WTC11 (cell line): Measurements from ENCODE around the gene AFAP1L2. TPM values are rescaled to one million over a fixed set of nuclear protein-coding genes. Genes with fewer than 3 reads are reported as not detected.
"Not testable (repeated sequence)": the region's sequence is repeated elsewhere in the genome, so short reads cannot be mapped to it uniquely, and the experiment has no call there.

Experiments used
- ATAC-seq: fragments of 200-7000 bp; cut with Tn5 transposase; 2 replicates; pipeline ENCODE4 v1.10.0; 2021; ENCODE audit warnings: mild to moderate bottlenecking, moderate library complexity
- CTCF ChIA-PET: fragments of 300-600 bp; sonication (Branson Sonifier 250); formaldehyde crosslinking; loops from one replicate; lab custom pipeline; 2021; ENCODE audit warnings: antibody characterized with exemption; lab: Charles Lee
- POLR2A ChIA-PET: fragments of 350-600 bp; sonication (Branson Sonifier 250); formaldehyde crosslinking; loops from one replicate; lab custom pipeline; 2021; ENCODE audit warnings: antibody characterized with exemption; lab: Charles Lee
- DNase-seq: peaks from one replicate; pipeline ENCODE4 v3.0.0; 2021; ENCODE audit warnings: low spot score
- H3K27ac Mint-ChIP-seq: 2 replicates; pipeline ENCODE4 v1.8.0; 2021; ENCODE audit warnings: mixed read lengths
- H3K27me3 Mint-ChIP-seq: 2 replicates; pipeline ENCODE4 v1.8.0; 2021; ENCODE audit warnings: low read depth, mild to moderate bottlenecking, moderate library complexity, mixed read lengths
- H3K36me3 Mint-ChIP-seq: 2 replicates; pipeline ENCODE4 v1.8.0; 2021; ENCODE audit warnings: mixed read lengths
- H3K4me1 Mint-ChIP-seq: 2 replicates; pipeline ENCODE4 v1.8.0; 2022; ENCODE audit warnings: mixed read lengths
- H3K4me3 Mint-ChIP-seq: 2 replicates; pipeline ENCODE4 v1.8.0; 2021; ENCODE audit warnings: mild to moderate bottlenecking, moderate library complexity, mixed read lengths
- H3K9me3 Mint-ChIP-seq: 2 replicates; pipeline ENCODE4 v1.8.0; 2021; ENCODE audit warnings: mixed read lengths
- E2F4 ChIP-seq: sonication (generic); formaldehyde crosslinking; IDR thresholded peaks from 2 replicates; pipeline ENCODE4 v1.8.1; 2022; ENCODE audit warnings: low read depth, mild to moderate bottlenecking, moderate library complexity, missing genetic modification reagents, borderline replicate concordance
- FOXJ3 ChIP-seq: sonication (generic); formaldehyde crosslinking; IDR thresholded peaks from 2 replicates; pipeline ENCODE4 v1.9.0; 2021; ENCODE audit warnings: missing genetic modification reagents, mild to moderate bottlenecking, borderline replicate concordance
- GRHL2 ChIP-seq: fragments of 250-450 bp; sonication (Bioruptor Pico); IDR thresholded peaks from 2 replicates; pipeline ENCODE4 v1.8.0; 2022; ENCODE audit warnings: mild to moderate bottlenecking, moderate library complexity; ENCODE audit not compliant: insufficient replicate concordance, severe bottlenecking
- GTF2I ChIP-seq: fragments of 250-450 bp; sonication (Bioruptor Pico); conservative IDR thresholded peaks from 2 replicates; pipeline ENCODE4 v1.4.0; 2021; ENCODE audit warnings: mild to moderate bottlenecking
- KAT7 ChIP-seq: sonication (generic); formaldehyde crosslinking; IDR thresholded peaks from 2 replicates; pipeline ENCODE4 v1.8.1; 2023; ENCODE audit warnings: missing genetic modification reagents, mild to moderate bottlenecking, borderline replicate concordance
- NR2C2 ChIP-seq: sonication (generic); formaldehyde crosslinking; IDR thresholded peaks from 2 replicates; pipeline ENCODE4 v1.8.0; 2022; ENCODE audit warnings: mild to moderate bottlenecking, missing genetic modification reagents
- RELA ChIP-seq: sonication (generic); formaldehyde crosslinking; IDR thresholded peaks from 2 replicates; pipeline ENCODE4 v1.8.1; 2022; ENCODE audit warnings: missing genetic modification reagents, mild to moderate bottlenecking, borderline replicate concordance
- SMAD4 ChIP-seq: sonication (generic); formaldehyde crosslinking; IDR thresholded peaks from 2 replicates; pipeline ENCODE4 v1.8.0; 2022; ENCODE audit warnings: mild to moderate bottlenecking, missing genetic modification reagents
- TEAD4 ChIP-seq: sonication (generic); formaldehyde crosslinking; IDR thresholded peaks from 2 replicates; pipeline ENCODE4 v1.8.0; 2022; ENCODE audit warnings: mild to moderate bottlenecking, missing genetic modification reagents
- ZMAT4 ChIP-seq: fragments of 250-450 bp; sonication (Bioruptor Pico); IDR thresholded peaks from 2 replicates; pipeline ENCODE4 v1.9.0; 2021; ENCODE audit warnings: mild to moderate bottlenecking
- total RNA-seq: library from RNA; stranded (reverse); gene quantifications from 3 replicates; pipeline ENCODE4 v1.2.3, GENCODE V29; 2021
- TF ChIP-seq, protein P1 (sequence below): sonication (generic); formaldehyde crosslinking; IDR thresholded peaks from 2 replicates; pipeline ENCODE4 v1.8.1; 2023; ENCODE audit warnings: mild to moderate bottlenecking, missing genetic modification reagents
- TF ChIP-seq, protein P2 (sequence below): fragments of 250-450 bp; sonication (Bioruptor Pico); IDR thresholded peaks from 2 replicates; pipeline ENCODE4 v1.9.0; 2021; ENCODE audit warnings: mild to moderate bottlenecking
- TF ChIP-seq, protein P3 (sequence below): sonication (generic); formaldehyde crosslinking; IDR thresholded peaks from 2 replicates; pipeline ENCODE4 v1.8.1; 2023; ENCODE audit warnings: mild to moderate bottlenecking, missing genetic modification reagents
- TF ChIP-seq, protein P4 (sequence below): sonication (generic); formaldehyde crosslinking; IDR thresholded peaks from 2 replicates; pipeline ENCODE4 v1.8.0; 2023; ENCODE audit warnings: missing genetic modification reagents, mild to moderate bottlenecking, borderline replicate concordance

The AFAP1L2 gene
- total RNA-seq, 1 experiment from 2014 or later = 5.0 TPM

DNA sequence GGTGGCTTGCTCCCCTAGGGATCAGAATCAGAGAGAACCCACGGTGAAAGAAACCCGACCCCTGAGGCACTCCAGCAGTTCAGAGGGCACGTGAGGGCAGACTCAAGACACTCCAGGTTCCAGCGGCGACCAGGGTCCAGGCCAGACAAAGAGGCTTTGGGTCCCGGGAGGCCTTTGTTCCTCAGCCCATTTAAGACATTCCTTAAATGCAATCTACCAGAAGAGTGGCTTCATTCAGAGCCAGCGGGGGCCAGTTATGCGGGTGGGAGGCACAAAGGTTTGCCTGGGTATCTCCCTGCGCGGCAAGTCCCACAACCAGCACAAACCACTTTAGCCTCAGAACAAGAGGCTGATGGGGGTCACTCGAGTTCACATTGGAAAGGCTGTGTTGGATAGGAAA is 53.6 kb downstream of the AFAP1L2 start (continued):
- TF ChIP-seq, protein P1, sequence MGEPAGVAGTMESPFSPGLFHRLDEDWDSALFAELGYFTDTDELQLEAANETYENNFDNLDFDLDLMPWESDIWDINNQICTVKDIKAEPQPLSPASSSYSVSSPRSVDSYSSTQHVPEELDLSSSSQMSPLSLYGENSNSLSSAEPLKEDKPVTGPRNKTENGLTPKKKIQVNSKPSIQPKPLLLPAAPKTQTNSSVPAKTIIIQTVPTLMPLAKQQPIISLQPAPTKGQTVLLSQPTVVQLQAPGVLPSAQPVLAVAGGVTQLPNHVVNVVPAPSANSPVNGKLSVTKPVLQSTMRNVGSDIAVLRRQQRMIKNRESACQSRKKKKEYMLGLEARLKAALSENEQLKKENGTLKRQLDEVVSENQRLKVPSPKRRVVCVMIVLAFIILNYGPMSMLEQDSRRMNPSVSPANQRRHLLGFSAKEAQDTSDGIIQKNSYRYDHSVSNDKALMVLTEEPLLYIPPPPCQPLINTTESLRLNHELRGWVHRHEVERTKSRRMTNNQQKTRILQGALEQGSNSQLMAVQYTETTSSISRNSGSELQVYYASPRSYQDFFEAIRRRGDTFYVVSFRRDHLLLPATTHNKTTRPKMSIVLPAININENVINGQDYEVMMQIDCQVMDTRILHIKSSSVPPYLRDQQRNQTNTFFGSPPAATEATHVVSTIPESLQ (CRISPR knock-in tag) = no peak
- TF ChIP-seq E2F4 (no peak), KAT7 (no peak), SMAD4 (no peak)

DNA sequence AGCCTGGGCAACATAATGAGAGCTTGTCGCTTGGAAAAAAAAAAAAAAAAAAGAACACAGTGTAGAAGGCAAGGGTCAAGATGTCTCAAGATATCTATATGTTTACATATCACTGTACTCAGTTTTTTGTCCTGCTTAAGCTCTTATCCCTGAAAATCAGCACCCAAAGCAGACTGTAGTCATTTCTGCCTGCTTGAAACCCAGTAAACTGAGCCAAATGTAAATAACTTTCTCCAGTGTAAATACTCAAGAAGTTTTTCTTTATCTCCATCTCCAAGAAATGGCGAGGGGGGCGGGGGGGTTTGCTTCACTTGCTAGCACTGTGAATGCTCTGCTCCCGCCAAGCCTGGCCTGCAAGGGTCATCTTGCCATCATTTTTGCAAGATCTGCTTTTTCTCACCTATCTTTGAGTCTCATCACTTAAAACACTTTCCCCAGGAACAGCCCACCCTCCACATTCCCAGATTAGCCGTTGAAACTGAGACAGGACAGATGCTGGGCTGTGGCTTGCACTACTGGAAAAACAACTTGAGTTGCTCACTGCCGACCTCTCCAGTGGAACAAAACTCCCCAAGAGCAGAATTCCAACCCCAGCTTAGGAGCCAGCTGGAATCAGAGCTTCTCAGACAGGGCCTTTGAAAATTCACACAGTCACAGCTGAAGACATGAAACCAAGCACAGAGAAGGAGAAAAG is 54.6 kb downstream of the AFAP1L2 start:
- Mint-ChIP-seq H3K9me3 (no peaks in the 10 kb centered on the region), H3K27ac (no peak overlapping the region), H3K27me3 (no peaks in the 10 kb centered on the region), H3K4me1 (peaks cover 26% of the 10 kb centered on the region), H3K4me3 (no peak overlapping the region), H3K36me3 (no peaks in the 10 kb centered on the region)
- DNase-seq (no peak), ATAC-seq (no peak)
- POLR2A ChIA-PET = interaction anchor here (0.6 to 0.8 kb wide), 3 partner anchors 52 to 892 kb away, joined by 3 to 4 read pairs (median 3); partner anchors contain the start of gene TDRD1
- CTCF ChIA-PET = interaction anchor here (1.1 to 2.0 kb wide), 2 partner anchors 38 to 45 kb away, joined by 4 to 7 read pairs; no protein-coding TSS in a partner anchor
- no peak for TF ChIP-seq GTF2I (CRISPR knock-in tag)

GRCh38 chr10:114349071-114349470 is 55.2 kb downstream of the AFAP1L2 start:
- not testable (repeated sequence) for H3K27me3 Mint-ChIP-seq, DNase-seq, ATAC-seq, H3K27ac Mint-ChIP-seq, H3K4me3 Mint-ChIP-seq, H3K36me3 Mint-ChIP-seq, H3K9me3 Mint-ChIP-seq
- CTCF ChIA-PET = interaction anchor here (1.1 to 2.0 kb wide), 2 partner anchors 38 to 45 kb away, joined by 4 to 7 read pairs; no protein-coding TSS in a partner anchor
- peaks cover 31% of the 10 kb centered on the region for H3K4me1 Mint-ChIP-seq
- POLR2A ChIA-PET = interaction anchor here (0.6 to 0.8 kb wide), 3 partner anchors 51 to 892 kb away, joined by 3 to 4 read pairs (median 3); partner anchors contain the start of gene TDRD1

DNA sequence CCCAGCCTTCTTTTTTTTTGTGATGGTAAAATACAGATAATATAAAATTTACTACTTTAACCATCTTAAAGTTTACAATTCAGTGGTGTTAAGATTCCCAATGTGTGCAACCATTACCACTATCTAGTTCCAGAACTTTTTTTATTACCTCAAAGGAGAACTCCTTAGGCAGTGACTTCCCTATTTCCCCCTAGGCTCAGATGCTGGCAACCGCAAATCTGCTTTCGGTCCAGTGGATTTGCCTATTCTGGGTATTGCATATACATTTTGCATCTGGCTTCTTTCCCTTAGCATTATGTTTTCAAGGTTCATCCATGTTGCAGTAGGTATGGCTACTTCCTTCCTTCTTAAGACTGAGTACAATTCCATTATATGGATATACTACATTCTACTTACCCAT is 56.5 kb downstream of the AFAP1L2 start:
- ChIA-PET POLR2A (no interaction called here), CTCF (interaction anchor here (2.2 kb wide), 1 partner anchor 111 kb away, joined by 6 read pairs; no protein-coding TSS in a partner anchor)
- no peak overlapping the region for H3K4me3 Mint-ChIP-seq
- H3K4me1 Mint-ChIP-seq = peaks cover 35% of the 10 kb centered on the region
- DNase-seq = no peak
- H3K36me3 Mint-ChIP-seq = no peaks in the 10 kb centered on the region
- H3K9me3 Mint-ChIP-seq = no peaks in the 10 kb centered on the region
- no peak overlapping the region for H3K27ac Mint-ChIP-seq
- H3K27me3 Mint-ChIP-seq = no peaks in the 10 kb centered on the region
- ATAC-seq = no peak
- no peak for TF ChIP-seq RELA (CRISPR knock-in tag)
- no peak for TF ChIP-seq NR2C2 (CRISPR knock-in tag)
- TF ChIP-seq FOXJ3 (CRISPR knock-in tag) = no peak
- TF ChIP-seq, protein P2, sequence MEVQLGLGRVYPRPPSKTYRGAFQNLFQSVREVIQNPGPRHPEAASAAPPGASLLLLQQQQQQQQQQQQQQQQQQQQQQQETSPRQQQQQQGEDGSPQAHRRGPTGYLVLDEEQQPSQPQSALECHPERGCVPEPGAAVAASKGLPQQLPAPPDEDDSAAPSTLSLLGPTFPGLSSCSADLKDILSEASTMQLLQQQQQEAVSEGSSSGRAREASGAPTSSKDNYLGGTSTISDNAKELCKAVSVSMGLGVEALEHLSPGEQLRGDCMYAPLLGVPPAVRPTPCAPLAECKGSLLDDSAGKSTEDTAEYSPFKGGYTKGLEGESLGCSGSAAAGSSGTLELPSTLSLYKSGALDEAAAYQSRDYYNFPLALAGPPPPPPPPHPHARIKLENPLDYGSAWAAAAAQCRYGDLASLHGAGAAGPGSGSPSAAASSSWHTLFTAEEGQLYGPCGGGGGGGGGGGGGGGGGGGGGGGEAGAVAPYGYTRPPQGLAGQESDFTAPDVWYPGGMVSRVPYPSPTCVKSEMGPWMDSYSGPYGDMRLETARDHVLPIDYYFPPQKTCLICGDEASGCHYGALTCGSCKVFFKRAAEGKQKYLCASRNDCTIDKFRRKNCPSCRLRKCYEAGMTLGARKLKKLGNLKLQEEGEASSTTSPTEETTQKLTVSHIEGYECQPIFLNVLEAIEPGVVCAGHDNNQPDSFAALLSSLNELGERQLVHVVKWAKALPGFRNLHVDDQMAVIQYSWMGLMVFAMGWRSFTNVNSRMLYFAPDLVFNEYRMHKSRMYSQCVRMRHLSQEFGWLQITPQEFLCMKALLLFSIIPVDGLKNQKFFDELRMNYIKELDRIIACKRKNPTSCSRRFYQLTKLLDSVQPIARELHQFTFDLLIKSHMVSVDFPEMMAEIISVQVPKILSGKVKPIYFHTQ (CRISPR knock-in tag) = no peak
- TF ChIP-seq, protein P3, sequence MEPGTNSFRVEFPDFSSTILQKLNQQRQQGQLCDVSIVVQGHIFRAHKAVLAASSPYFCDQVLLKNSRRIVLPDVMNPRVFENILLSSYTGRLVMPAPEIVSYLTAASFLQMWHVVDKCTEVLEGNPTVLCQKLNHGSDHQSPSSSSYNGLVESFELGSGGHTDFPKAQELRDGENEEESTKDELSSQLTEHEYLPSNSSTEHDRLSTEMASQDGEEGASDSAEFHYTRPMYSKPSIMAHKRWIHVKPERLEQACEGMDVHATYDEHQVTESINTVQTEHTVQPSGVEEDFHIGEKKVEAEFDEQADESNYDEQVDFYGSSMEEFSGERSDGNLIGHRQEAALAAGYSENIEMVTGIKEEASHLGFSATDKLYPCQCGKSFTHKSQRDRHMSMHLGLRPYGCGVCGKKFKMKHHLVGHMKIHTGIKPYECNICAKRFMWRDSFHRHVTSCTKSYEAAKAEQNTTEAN (CRISPR knock-in tag) = no peak
- no peak for TF ChIP-seq ZMAT4 (CRISPR knock-in tag)
- no peak for TF ChIP-seq GRHL2
- TF ChIP-seq, protein P4, sequence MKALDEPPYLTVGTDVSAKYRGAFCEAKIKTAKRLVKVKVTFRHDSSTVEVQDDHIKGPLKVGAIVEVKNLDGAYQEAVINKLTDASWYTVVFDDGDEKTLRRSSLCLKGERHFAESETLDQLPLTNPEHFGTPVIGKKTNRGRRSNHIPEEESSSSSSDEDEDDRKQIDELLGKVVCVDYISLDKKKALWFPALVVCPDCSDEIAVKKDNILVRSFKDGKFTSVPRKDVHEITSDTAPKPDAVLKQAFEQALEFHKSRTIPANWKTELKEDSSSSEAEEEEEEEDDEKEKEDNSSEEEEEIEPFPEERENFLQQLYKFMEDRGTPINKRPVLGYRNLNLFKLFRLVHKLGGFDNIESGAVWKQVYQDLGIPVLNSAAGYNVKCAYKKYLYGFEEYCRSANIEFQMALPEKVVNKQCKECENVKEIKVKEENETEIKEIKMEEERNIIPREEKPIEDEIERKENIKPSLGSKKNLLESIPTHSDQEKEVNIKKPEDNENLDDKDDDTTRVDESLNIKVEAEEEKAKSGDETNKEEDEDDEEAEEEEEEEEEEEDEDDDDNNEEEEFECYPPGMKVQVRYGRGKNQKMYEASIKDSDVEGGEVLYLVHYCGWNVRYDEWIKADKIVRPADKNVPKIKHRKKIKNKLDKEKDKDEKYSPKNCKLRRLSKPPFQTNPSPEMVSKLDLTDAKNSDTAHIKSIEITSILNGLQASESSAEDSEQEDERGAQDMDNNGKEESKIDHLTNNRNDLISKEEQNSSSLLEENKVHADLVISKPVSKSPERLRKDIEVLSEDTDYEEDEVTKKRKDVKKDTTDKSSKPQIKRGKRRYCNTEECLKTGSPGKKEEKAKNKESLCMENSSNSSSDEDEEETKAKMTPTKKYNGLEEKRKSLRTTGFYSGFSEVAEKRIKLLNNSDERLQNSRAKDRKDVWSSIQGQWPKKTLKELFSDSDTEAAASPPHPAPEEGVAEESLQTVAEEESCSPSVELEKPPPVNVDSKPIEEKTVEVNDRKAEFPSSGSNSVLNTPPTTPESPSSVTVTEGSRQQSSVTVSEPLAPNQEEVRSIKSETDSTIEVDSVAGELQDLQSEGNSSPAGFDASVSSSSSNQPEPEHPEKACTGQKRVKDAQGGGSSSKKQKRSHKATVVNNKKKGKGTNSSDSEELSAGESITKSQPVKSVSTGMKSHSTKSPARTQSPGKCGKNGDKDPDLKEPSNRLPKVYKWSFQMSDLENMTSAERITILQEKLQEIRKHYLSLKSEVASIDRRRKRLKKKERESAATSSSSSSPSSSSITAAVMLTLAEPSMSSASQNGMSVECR (CRISPR knock-in tag) = no peak
- TF ChIP-seq TEAD4 = no peak
